Keratinocyte (primary cell): ENCODE measurements around the gene RGL1. TPM values are rescaled to one million over a fixed set of nuclear protein-coding genes. Genes with fewer than 3 reads are reported as not detected.

ENCODE experiments used
- DNase-seq: peaks from one replicate; pipeline ENCODE4 v3.0.0-alpha.2; 2011; ENCODE audit warnings: low read depth, missing footprints, low spot score
- FAIRE-seq: peaks from 2 replicates; lab custom pipeline; 2011; peaks lifted over from hg19 to GRCh38; lab: Jason Lieb, UNC
- H2AFZ ChIP-seq: 2 replicates; pipeline ENCODE4 v1.6.0; 2012; ENCODE audit warnings: low read length, control low read depth, inconsistent platforms; ENCODE audit not compliant: control insufficient read depth
- H3K27ac ChIP-seq: 2 replicates; pipeline ENCODE4 v1.5.1; 2011; ENCODE audit warnings: low read length; ENCODE audit not compliant: control insufficient read depth, insufficient read depth
- H3K27me3 ChIP-seq: 3 replicates; pipeline ENCODE4 v1.6.0; 2011; ENCODE audit warnings: low read length; ENCODE audit not compliant: control insufficient read depth, insufficient read depth; ENCODE audit errors: extremely low read depth
- H3K36me3 ChIP-seq, 2 experiments: 2 replicates in 1 of 2; 3 replicates in 1 of 2; pipeline ENCODE4 v1.5.1; 2011; ENCODE audit warnings: low read length in 2 of 2, mild to moderate bottlenecking in 1 of 2; ENCODE audit not compliant: control insufficient read depth in 2 of 2, insufficient read depth in 2 of 2; ENCODE audit errors: extremely low read depth in 1 of 2
- H3K4me1 ChIP-seq: 3 replicates; pipeline ENCODE4 v1.5.1; 2011; ENCODE audit warnings: low read length; ENCODE audit not compliant: control insufficient read depth, insufficient read depth; ENCODE audit errors: extremely low read depth
- H3K4me2 ChIP-seq: 3 replicates; pipeline ENCODE4 v1.6.0; 2011; ENCODE audit warnings: low read depth, low read length; ENCODE audit not compliant: control insufficient read depth, insufficient read depth; ENCODE audit errors: extremely low read depth
- H3K4me3 ChIP-seq, 3 experiments: fragments of 200-600 bp in 1 of 3; sonication (generic) in 1 of 3; 2 replicates in 2 of 3; 3 replicates in 1 of 3; pipeline ENCODE4 v1.5.1; 2011 to 2016; ENCODE audit warnings: low read length in 3 of 3, mild to moderate bottlenecking in 3 of 3, control low read depth in 2 of 3, inconsistent platforms in 1 of 3, low read depth in 1 of 3, mixed read lengths in 1 of 3, mixed run types in 1 of 3, moderate library complexity in 1 of 3; ENCODE audit not compliant: control insufficient read depth in 2 of 3, insufficient read depth in 2 of 3; ENCODE audit errors: extremely low read depth in 1 of 3
- H3K79me2 ChIP-seq: 2 replicates; pipeline ENCODE4 v1.6.0; 2012; ENCODE audit warnings: low read length; ENCODE audit not compliant: control insufficient read depth, insufficient read depth
- H3K9ac ChIP-seq: 3 replicates; pipeline ENCODE4 v1.6.0; 2011; ENCODE audit warnings: low read length; ENCODE audit not compliant: control insufficient read depth, insufficient read depth; ENCODE audit errors: extremely low read depth
- H3K9me1 ChIP-seq: 3 replicates; pipeline ENCODE4 v1.6.0; 2011; ENCODE audit warnings: low read length; ENCODE audit not compliant: control insufficient read depth, insufficient read depth; ENCODE audit errors: extremely low read depth
- H3K9me3 ChIP-seq: 2 replicates; pipeline ENCODE4 v1.5.1; 2012; ENCODE audit warnings: low read depth, low read length; ENCODE audit not compliant: control insufficient read depth
- H4K20me1 ChIP-seq: 3 replicates; pipeline ENCODE4 v1.6.0; 2011; ENCODE audit warnings: low read length; ENCODE audit not compliant: control insufficient read depth, insufficient read depth; ENCODE audit errors: extremely low read depth
- CTCF ChIP-seq, 3 experiments: IDR thresholded peaks in 1 of 3; conservative IDR thresholded peaks in 1 of 3; optimal IDR thresholded peaks in 1 of 3; 2 replicates in 2 of 3; 3 replicates in 1 of 3; pipeline versions ENCODE3 to v1.5.1; 2011; ENCODE audit warnings: low read length in 3 of 3, mild to moderate bottlenecking in 3 of 3, moderate library complexity in 2 of 3, control low read depth in 1 of 3, inconsistent platforms in 1 of 3; ENCODE audit not compliant: insufficient read depth in 2 of 3; ENCODE audit errors: extremely low read depth in 1 of 3
- EZH2 ChIP-seq: IDR thresholded peaks from one replicate; pipeline ENCODE4 v1.6.1; 2012; ENCODE audit warnings: inconsistent platforms, mild to moderate bottlenecking, low read length, moderate library complexity
- dilution Hi-C: fragments of 300-500 bp; cut with MboI; formaldehyde crosslinking; loops from one replicate; pipeline ENCODE4 v1.7.0; 2020; ENCODE audit warnings: low sequenced_read_pairs; ENCODE audit not compliant: extremely low pct_ligation_motif_present
- polyA plus RNA-seq, 5 experiments: library from polyadenylated mRNA; depleted of rRNA in 3 of 5; stranded (reverse) in 3 of 5; stranded (forward) in 1 of 5; unstranded in 1 of 5; fragments of >200 nt; gene quantifications; 1 replicate in 1 of 5; 2 replicates in 3 of 5; 3 replicates in 1 of 5; pipeline versions ENCODE4 v1.2.1 to v1.2.3, GENCODE V29; 2011 to 2012; ENCODE audit warnings: missing spikeins in 2 of 5, low read depth in 1 of 5, low replicate concordance in 1 of 5

Gene RGL1
- polyA plus RNA-seq, 1 donor (not counting 4 experiments of a cell fraction or from before 2014, with no cell fraction given): 1.2 TPM

GRCh38 chr1:183816110-183816509 is 11.2 kb downstream of the RGL1 start:
- TF ChIP-seq CTCF (optimal IDR thresholded peaks at IDR 0.05 in 1 of 3, IDR thresholded peaks at IDR 0.05 in 1 of 3, conservative IDR thresholded peaks at IDR 0.05 in 1 of 3; ENCODE audit: extremely low read depth in 1 of 3, insufficient read depth in 2 of 3, low read length in 3 of 3): no peak
- no peak for TF ChIP-seq EZH2
- Histone ChIP-seq H3K4me1 (peaks cover 8% of the 10 kb centered on the region), H3K9me1 (no peaks in the 10 kb centered on the region), H3K27ac (no peak overlapping the region), H2AFZ (no peak overlapping the region), H3K27me3 (no peaks in the 10 kb centered on the region), H3K36me3 (no peaks in the 10 kb centered on the region), H3K9me3 (no peaks in the 10 kb centered on the region), H3K4me3 (no peak overlapping the region), H3K79me2 (no peaks in the 10 kb centered on the region), H4K20me1 (no peaks in the 10 kb centered on the region), H3K9ac (no peak overlapping the region), H3K4me2 (no peak overlapping the region)
- FAIRE-seq (no peak), DNase-seq (no peak)
- dilution Hi-C loops: no loop called here

GRCh38 chr1:183817576-183818288 is 12.8 kb downstream of the RGL1 start:
- Histone ChIP-seq H3K79me2 (no peaks in the 10 kb centered on the region), H3K4me1 (peaks cover 17% of the 10 kb centered on the region), H3K27me3 (no peaks in the 10 kb centered on the region), H3K9ac (no peak overlapping the region), H3K4me3 (no peak overlapping the region), H3K4me2 (no peak overlapping the region), H2AFZ (no peak overlapping the region), H4K20me1 (no peaks in the 10 kb centered on the region), H3K36me3 (no peaks in the 10 kb centered on the region), H3K9me1 (no peaks in the 10 kb centered on the region), H3K27ac (no peak overlapping the region), H3K9me3 (no peaks in the 10 kb centered on the region)
- FAIRE-seq (no peak), DNase-seq (no peak)
- TF ChIP-seq CTCF (optimal IDR thresholded peaks at IDR 0.05 in 1 of 3, IDR thresholded peaks at IDR 0.05 in 1 of 3, conservative IDR thresholded peaks at IDR 0.05 in 1 of 3; ENCODE audit: extremely low read depth in 1 of 3, insufficient read depth in 2 of 3, low read length in 3 of 3): no peak
- TF ChIP-seq EZH2: no peak
- dilution Hi-C loops: no loop called here
